Measurements from ENCODE around the gene TSHZ2.

GRCh38 chr20:53175135-53175780, 203.1 kb downstream of the TSHZ2 start:
- TF ChIP-seq TAF1 (IDR thresholded peaks at IDR 0.05; ENCODE audit: borderline replicate concordance, insufficient read depth, low read length) (no peak), SIN3A (IDR thresholded peaks at IDR 0.05; ENCODE audit: borderline replicate concordance, insufficient read depth, low read length) (no peak), FOXP2 (optimal IDR thresholded peaks at IDR 0.05; ENCODE audit: borderline replicate concordance, extremely low read depth, extremely low read length, insufficient read depth) (no peak), REST (IDR thresholded peaks at IDR 0.05; ENCODE audit: insufficient read depth in 1 of 2, low read depth in 2 of 2, low read length in 2 of 2) (no peak)

Measured in PFSK-1 (cell line).